ENCODE results near the gene NLRP6. TPM values are rescaled to one million over a fixed set of nuclear protein-coding genes. Genes with fewer than 3 reads are reported as not detected.
A peak's percentile ranks its signal among the peaks of the same experiment; 100 is the strongest.
"Not testable (repeated sequence)": the region's sequence is repeated elsewhere in the genome, so short reads cannot be mapped to it uniquely, and the experiment has no call there.

Gene NLRP6
- total RNA-seq, 1 donor from 2014 or later = 0.12 TPM

GRCh38 chr11:308740-309665, 30.8 kb downstream of the NLRP6 start:
- peak; percentile 56 for ATAC-seq

DNA sequence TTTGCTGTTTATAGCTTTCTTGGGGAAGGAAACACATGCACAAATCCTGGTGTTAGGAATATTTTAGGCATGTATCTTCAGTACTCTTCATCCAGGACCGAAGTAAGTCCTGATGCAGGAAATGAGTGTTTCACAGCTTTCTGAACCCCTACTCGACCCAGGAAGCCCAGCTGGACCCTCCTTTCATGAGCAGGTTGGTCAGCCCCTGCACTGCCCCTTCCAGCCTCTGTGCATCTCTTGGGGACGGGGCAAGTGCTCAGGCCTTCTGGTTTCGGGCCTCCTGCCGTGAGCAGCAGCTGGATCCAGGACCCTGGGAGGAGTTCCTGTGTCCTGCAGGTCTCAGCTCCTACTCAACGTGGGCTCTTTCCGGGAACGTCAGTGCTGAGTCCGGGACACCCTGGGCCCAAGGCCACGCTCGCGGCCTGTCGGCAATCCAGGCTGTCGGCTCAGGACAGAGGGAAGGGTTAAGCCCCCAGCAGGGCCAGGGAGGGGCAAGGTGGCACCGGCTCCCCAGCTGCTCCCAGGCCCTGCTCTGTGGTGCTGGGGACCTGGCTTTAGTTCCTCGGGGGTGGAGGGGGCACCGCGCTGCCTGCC, 31.9 kb downstream of the NLRP6 start:
- ATAC-seq = peak; percentile 8

GRCh38 chr11:311013-311748, 33.0 kb downstream of the NLRP6 start:
- peak; percentile 46 for ATAC-seq

- no peak for ATAC-seq
Measured at GRCh38 chr11:312092-312816, 34.0 kb downstream of the NLRP6 start.

DNA sequence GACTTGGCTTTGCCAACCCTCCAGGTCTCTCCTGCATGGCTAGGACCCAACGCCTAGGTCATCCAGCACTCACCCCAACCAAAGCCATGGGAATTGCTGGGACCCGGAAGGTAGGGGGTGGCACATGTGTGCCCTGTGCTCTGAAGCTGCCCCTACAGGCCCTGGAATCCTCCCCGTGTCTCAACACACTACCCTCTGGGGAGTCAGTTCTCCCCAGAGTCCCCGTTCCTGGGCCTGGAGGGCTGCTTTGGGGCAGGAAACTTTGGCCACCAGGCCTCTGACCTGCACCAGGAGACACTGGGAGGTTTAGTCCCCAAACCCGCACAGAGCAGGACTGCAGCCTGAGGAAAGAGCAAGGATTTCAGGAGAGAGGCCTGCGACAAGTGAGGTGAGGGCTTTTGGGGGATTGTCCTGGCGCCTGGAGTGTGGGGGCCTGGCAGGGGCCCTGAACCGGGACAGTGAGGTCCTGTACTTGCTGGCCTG, 35.1 kb downstream of the NLRP6 start:
- ATAC-seq = no peak

DNA sequence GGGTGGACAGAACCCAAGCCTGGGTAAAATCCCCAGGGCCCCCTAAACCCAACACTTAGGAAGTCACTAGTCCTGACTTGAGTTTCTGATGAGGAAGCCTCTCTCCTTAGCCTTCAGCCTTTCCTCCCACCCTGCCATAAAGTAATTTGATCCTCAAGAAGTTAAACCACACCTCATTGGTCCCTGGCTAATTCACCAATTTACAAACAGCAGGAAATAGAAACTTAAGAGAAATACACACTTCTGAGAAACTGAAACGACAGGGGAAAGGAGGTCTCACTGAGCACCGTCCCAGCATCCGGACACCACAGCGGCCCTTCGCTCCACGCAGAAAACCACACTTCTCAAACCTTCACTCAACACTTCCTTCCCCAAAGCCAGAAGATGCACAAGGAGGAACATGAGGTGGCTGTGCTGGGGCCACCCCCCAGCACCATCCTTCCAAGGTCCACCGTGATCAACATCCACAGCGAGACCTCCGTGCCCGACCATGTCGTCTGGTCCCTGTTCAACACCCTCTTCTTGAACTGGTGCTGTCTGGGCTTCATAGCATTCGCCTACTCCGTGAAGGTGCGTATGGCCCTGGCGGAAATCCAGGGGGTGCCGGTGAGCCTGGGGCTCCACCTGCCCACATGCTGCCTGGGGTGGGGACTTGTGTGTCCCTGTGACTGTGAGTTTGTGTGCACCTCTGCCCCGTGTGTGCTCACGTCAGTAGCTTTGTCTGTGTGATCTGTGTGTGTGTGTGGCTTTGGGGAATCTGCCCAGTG, 35.8 kb downstream of the NLRP6 start, which contains the start of gene IFITM1:
TSS of gene IFITM1 (plus strand) at position 254 of the 767 bp plus-strand sequence. CDS start at position 385, 131 bp downstream.
- ATAC-seq = peak; percentile 7

- ATAC-seq = not testable (repeated sequence)
Measured at GRCh38 chr11:314554-314875, 36.3 kb downstream of the NLRP6 start.

- no peak for ATAC-seq
Measured at GRCh38 chr11:315051-315481, 36.9 kb downstream of the NLRP6 start.

GRCh38 chr11:315516-315994, 37.3 kb downstream of the NLRP6 start:
- ATAC-seq = no peak

GRCh38 chr11:316031-316701, 38.0 kb downstream of the NLRP6 start:
- ATAC-seq = no peak

GRCh38 chr11:316891-317301, 38.7 kb downstream of the NLRP6 start:
- no peak for ATAC-seq

GRCh38 chr11:317668-318404, 39.6 kb downstream of the NLRP6 start:
- ATAC-seq = not testable (repeated sequence)

DNA sequence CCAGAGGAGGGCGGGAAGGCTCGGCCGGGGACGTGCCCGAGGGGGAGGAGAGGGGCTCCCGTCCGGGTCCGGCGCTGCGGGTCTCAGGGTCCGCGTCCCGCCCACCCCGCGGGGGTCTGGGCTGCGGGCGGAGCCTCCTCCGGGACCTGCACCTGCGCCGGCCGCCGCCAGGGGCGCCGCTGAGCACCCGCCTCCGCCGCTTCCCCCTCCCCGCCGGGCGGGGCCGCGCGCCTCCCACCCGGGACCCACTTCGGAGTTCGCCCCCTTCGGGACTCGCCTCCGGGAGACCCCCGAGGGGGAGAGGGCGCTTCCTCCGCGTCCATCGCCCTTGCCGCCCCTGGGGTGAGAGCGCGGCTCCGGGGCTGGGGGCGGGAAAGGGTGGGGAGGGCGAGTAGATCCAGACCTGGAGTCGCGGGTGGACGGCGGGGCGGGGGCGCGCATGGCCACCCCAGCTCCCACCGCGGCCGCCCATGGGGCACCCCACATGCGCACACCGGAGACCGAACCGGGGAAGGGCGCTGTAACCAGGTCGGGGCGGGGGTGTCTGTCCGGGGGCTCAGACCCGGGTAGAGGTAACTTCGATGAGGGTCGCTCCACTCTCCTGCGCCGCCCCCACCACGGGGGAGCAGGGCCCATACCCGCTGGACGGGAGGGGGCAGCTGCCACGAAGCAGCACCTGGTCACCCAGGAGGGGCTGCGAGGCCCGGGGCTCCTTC, 40.4 kb downstream of the NLRP6 start:
- peak; percentile 63 for ATAC-seq

- ATAC-seq = peak; percentile 47
Measured at GRCh38 chr11:319121-319887, 41.1 kb downstream of the NLRP6 start.

GRCh38 chr11:319888-320273, 41.7 kb downstream of the NLRP6 start:
- ATAC-seq = not testable (repeated sequence)

GRCh38 chr11:324156-324555, 45.9 kb downstream of the NLRP6 start:
- no peak for ATAC-seq

DNA sequence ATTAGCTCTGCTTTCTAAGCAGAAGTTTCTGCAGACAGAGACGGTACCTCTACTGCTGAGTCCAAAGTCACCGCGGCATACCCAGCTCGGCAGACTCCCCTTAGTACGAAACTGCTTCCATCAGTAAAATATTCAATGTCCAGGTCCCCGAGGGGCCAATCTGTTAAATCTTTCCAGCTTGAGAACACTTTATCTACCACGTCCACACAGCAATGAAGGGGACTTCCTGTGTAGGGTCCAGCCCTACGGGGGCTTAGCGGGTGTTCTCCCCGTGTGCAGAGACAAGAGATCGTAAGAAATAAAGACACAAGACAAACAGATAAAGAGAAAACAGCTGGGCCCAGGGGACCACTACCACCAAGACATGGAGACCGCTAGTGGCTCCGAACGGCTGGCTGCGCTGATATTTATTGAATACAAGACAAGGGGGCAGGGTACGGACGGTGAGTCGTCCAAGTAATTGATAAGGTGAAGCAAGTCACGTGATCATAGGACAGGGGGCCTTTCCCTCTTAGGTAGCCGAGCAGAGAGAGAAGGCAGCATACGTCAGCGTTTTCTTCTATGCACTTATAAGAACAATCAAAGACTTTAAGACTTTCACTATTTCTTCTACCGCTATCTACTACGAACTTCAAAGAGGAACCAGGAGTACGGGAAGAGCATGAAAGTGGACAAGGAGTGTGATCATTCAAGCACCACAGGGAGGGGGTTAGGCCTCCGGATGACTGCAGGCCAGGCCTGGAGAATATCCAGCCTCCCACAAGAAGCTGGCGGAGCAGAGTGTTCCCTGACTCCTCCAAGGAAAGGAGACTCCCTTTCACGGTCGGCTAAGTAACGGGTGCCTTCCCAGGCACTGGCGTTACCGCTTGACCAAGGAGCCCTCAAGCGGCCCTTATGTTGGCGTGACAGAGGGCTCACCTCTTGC, 46.6 kb downstream of the NLRP6 start:
- ATAC-seq = not testable (repeated sequence)

Measured in esophagus mucosa (tissue), 1 donor.